Panc1 (cell line): ENCODE measurements around the gene PCGF1.
"Not testable (repeated sequence)": the region's sequence is repeated elsewhere in the genome, so short reads cannot be mapped to it uniquely, and the experiment has no call there.

Source experiments
- POLR2AphosphoS5 ChIP-seq: IDR thresholded peaks from 2 replicates; pipeline ENCODE4 v1.6.1; 2012; ENCODE audit warnings: mild to moderate bottlenecking, low read depth, low read length, moderate library complexity
- SIN3A ChIP-seq: IDR thresholded peaks from 2 replicates; pipeline ENCODE4 v1.6.1; 2012; ENCODE audit warnings: low read depth, mild to moderate bottlenecking, low read length, moderate library complexity, borderline replicate concordance; ENCODE audit not compliant: insufficient read depth
- TF ChIP-seq, protein P1 (sequence below): fragments of 450-650 bp; IDR thresholded peaks from 2 replicates; pipeline ENCODE4 v1.5.1; 2017; ENCODE audit warnings: mild to moderate bottlenecking
- TF ChIP-seq, protein P2 (sequence below), 2 experiments: IDR thresholded peaks; 2 replicates each; pipeline ENCODE4 v1.6.1; 2011 to 2012; ENCODE audit warnings: low read depth in 2 of 2, control low read depth in 1 of 2, low read length in 1 of 2, mild to moderate bottlenecking in 1 of 2, moderate library complexity in 1 of 2; ENCODE audit not compliant: insufficient read depth in 1 of 2

DNA sequence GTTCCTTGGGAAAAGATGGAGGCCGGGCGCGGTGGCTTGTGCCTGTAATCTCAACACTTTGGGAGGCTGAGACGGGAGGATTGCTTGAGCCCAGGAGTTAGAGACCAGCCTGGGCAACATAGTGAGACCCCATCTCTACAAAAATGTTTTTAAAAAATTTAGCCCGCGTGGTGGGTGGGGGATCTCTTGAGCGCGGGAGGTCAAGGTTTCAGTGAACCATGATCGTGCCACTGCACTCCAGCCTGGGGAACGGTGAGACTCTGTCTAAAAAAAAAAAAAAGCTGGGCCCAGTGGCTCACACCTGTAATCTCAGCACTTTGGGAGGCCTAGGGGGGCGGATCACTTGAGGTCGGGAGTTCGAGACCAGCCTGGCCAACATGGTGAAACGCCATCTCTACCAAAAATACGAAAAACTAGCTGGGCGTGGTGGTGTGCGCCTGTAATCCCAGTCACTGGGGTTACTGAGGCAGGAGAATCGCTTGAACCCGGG is 23.8 kb downstream of the PCGF1 start:
- TF ChIP-seq, protein P1, sequence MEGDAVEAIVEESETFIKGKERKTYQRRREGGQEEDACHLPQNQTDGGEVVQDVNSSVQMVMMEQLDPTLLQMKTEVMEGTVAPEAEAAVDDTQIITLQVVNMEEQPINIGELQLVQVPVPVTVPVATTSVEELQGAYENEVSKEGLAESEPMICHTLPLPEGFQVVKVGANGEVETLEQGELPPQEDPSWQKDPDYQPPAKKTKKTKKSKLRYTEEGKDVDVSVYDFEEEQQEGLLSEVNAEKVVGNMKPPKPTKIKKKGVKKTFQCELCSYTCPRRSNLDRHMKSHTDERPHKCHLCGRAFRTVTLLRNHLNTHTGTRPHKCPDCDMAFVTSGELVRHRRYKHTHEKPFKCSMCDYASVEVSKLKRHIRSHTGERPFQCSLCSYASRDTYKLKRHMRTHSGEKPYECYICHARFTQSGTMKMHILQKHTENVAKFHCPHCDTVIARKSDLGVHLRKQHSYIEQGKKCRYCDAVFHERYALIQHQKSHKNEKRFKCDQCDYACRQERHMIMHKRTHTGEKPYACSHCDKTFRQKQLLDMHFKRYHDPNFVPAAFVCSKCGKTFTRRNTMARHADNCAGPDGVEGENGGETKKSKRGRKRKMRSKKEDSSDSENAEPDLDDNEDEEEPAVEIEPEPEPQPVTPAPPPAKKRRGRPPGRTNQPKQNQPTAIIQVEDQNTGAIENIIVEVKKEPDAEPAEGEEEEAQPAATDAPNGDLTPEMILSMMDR: not testable (repeated sequence)
- TF ChIP-seq, protein P2, sequence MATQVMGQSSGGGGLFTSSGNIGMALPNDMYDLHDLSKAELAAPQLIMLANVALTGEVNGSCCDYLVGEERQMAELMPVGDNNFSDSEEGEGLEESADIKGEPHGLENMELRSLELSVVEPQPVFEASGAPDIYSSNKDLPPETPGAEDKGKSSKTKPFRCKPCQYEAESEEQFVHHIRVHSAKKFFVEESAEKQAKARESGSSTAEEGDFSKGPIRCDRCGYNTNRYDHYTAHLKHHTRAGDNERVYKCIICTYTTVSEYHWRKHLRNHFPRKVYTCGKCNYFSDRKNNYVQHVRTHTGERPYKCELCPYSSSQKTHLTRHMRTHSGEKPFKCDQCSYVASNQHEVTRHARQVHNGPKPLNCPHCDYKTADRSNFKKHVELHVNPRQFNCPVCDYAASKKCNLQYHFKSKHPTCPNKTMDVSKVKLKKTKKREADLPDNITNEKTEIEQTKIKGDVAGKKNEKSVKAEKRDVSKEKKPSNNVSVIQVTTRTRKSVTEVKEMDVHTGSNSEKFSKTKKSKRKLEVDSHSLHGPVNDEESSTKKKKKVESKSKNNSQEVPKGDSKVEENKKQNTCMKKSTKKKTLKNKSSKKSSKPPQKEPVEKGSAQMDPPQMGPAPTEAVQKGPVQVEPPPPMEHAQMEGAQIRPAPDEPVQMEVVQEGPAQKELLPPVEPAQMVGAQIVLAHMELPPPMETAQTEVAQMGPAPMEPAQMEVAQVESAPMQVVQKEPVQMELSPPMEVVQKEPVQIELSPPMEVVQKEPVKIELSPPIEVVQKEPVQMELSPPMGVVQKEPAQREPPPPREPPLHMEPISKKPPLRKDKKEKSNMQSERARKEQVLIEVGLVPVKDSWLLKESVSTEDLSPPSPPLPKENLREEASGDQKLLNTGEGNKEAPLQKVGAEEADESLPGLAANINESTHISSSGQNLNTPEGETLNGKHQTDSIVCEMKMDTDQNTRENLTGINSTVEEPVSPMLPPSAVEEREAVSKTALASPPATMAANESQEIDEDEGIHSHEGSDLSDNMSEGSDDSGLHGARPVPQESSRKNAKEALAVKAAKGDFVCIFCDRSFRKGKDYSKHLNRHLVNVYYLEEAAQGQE (IDR thresholded peaks at IDR 0.05; ENCODE audit: insufficient read depth in 1 of 2, low read depth in 2 of 2, low read length in 1 of 2): not testable (repeated sequence)
- TF ChIP-seq POLR2AphosphoS5, SIN3A: not testable (repeated sequence)
